ENCODE measurements around the gene BCL2.

Gene BCL2

GRCh38 chr18:63105636-63106316 is 213.8 kb downstream of the BCL2 start:
- TF ChIP-seq CTCF (IDR thresholded peaks at IDR 0.05; ENCODE audit: low read depth, low read length, missing control alignments): no peak
- H3K4me3 ChIP-seq (ENCODE audit: low read depth, low read length): no peak overlapping the region
- in situ Hi-C loops (cut with HindIII; ENCODE audit: low sequenced_read_pairs): no loop called here
- DNase-seq (ENCODE audit: low read depth): no peak

- in situ Hi-C loops (cut with HindIII; ENCODE audit: low sequenced_read_pairs): no loop called here
Observed at GRCh38 chr18:63104868-63105267, 214.7 kb downstream of the BCL2 start.

GRCh38 chr18:63102941-63103744 is 216.4 kb downstream of the BCL2 start:
- TF ChIP-seq CTCF (IDR thresholded peaks at IDR 0.05; ENCODE audit: low read depth, low read length, missing control alignments): no peak
- no peak for DNase-seq (ENCODE audit: low read depth)
- H3K4me3 ChIP-seq (ENCODE audit: low read depth, low read length): no peak overlapping the region
- in situ Hi-C loops (cut with HindIII; ENCODE audit: low sequenced_read_pairs): no loop called here

More at GRCh38 chr18:63104868-63105267, 214.7 kb downstream of the BCL2 start:
- no peak for TF ChIP-seq CTCF (IDR thresholded peaks at IDR 0.05; ENCODE audit: low read depth, low read length, missing control alignments)
- no peak for DNase-seq (ENCODE audit: low read depth)
- H3K4me3 ChIP-seq (ENCODE audit: low read depth, low read length): no peak overlapping the region

- no peak overlapping the region for H3K4me3 ChIP-seq (ENCODE audit: low read depth, low read length)
- in situ Hi-C loops (cut with HindIII; ENCODE audit: low sequenced_read_pairs): no loop called here
- no peak for DNase-seq (ENCODE audit: low read depth)
- TF ChIP-seq CTCF (IDR thresholded peaks at IDR 0.05; ENCODE audit: low read depth, low read length, missing control alignments): no peak
Observed at GRCh38 chr18:63100630-63101055, 218.9 kb downstream of the BCL2 start.

GRCh38 chr18:63099848-63100629 is 219.5 kb downstream of the BCL2 start:
- H3K4me3 ChIP-seq (ENCODE audit: low read depth, low read length): no peak overlapping the region
- in situ Hi-C loops (cut with HindIII; ENCODE audit: low sequenced_read_pairs): no loop called here
- DNase-seq (ENCODE audit: low read depth): no peak
- no peak for TF ChIP-seq CTCF (IDR thresholded peaks at IDR 0.05; ENCODE audit: low read depth, low read length, missing control alignments)

- no peak overlapping the region for H3K4me3 ChIP-seq (ENCODE audit: low read depth, low read length)
- no peak for DNase-seq (ENCODE audit: low read depth)
- TF ChIP-seq CTCF (IDR thresholded peaks at IDR 0.05; ENCODE audit: low read depth, low read length, missing control alignments): no peak
- in situ Hi-C loops (cut with HindIII; ENCODE audit: low sequenced_read_pairs): no loop called here
Observed at GRCh38 chr18:63099091-63099840, 220.3 kb downstream of the BCL2 start.

Data from astrocyte of the cerebellum (primary cell).